HG03571 (cell line): ENCODE measurements around the gene ADM2.

Source experiments
- ATAC-seq: cut with Tn5 transposase; IDR thresholded peaks from one replicate; pipeline ENCODE4 v1.9.1; 2021; ENCODE audit not compliant: unreplicated experiment

Gene ADM2

DNA sequence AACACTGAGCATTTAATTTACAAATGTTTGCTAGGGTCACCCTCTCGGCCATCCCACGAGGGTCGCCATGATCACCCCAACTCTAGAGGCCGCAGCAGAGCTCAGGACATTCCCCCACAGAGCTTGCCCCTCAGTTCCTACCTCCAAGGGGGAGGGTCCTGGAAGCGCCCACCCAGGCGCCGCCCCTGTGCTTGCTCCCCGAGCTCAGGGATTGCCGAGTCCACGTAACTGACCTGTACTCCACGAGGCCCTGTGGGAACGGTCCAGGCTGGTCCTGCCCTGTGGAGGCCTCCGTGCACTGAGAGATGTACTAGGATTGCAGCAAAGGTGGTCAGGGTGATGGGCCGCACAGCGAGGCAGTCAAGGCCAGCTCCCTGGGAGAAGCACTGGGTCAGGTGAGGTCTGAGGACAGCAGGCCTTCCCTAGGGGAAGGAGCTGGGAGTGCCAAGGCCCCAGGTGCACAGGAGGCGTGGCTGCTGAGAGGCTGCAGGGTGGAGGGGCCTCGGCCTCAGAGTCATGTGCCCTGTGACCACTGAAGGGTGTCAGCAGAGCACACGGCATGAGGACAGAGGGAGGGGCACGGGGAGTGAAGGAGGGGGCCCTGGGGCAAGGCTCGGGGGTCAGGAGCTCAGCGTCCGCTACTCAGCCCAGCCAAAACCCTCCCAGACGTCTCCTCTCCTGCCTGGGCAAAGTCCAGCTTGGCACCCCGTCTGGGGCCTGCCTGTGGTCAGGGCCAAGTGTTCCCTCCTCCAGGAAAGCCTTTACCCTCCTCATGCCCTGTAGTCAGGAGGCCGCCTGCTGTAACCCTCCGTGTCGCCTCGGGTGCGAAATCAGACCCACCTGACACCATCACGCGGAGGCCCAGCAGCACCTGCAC lies 2.9 kb downstream of the ADM2 start:
- ATAC-seq: no peak

DNA sequence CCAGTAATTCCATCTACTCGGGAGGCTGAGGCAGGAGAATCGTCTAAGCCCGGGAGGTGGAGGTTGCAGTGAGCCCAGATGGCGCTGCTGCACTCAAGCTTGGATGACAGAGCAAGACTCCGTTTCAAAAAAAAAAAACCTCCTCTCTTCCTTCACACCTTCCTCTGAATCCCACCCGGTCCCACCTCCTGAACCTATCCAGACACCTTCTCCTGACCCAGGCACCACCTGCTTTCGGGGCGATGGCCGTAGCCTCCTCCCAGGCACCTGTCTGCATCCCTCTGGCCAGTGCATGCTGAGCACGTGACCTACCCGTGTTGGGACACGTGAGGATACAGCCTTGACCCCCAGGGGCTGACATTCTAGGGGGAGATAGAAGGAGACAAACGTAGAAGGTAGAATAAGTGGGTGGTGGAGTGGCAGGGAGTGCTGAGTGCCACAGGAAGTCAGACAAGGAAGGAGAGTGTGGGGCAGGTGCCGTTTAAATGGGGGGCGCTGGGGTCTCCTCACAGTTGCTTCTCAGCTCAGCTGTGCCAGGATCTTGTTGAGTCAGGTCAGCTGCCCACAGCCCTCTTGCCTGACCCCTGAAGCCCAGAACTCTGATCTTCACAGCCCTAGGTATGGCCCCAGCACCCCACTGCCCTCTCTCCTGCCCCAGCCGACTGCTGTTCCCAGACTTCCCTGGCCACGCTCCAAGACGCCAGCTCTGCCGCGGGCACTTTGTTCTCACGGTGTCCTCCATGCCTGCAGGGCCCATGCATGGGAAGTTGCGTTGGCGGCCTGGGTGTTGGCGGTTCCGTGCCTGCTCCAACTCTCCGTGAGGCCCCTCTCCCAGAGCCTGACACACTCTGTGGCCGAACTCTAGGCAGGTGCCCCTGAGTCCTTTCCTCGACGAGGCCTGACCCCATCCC lies 4.1 kb downstream of the ADM2 start:
- no peak for ATAC-seq

DNA sequence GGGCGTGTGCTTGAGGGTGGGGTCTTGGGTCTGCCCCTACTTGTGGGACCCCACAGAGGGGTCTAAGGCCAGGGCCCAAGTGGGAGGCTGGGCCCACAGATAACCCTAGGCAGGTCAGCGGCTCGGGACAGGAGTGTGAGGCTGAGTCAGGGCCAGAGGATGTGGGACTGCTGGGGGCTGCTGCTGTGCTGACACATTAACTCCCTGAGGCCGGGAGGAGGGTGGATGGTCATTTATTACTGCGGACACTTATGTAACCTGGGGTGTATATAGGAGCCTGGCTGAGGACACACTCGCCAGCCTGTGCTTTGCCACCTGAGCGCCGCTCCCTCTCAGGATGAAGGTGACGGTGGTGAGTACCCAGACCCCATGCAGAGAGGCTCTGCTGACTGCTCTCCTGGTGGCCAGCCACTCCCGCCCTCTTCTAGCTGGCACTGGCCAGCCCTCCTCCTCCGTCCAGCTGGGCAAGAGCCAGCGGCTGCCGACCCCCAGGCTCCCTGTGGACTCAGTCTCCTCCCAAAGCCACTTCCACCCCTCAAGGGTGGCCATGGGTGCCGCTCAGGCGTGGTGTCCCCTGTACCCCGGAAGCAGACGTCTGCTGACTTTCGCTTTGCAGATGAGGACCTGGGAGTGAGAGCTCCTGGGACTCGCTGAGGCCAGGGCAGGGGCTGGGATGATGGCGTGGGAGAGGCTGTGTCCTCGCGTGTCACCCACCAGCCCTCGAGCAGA lies 5.4 kb downstream of the ADM2 start, which contains the start of gene MIOX:
MIOX (plus strand) TSS at position 299 of the 729 bp plus-strand sequence; CDS start at position 338, 39 bp downstream.
- no peak for ATAC-seq

DNA sequence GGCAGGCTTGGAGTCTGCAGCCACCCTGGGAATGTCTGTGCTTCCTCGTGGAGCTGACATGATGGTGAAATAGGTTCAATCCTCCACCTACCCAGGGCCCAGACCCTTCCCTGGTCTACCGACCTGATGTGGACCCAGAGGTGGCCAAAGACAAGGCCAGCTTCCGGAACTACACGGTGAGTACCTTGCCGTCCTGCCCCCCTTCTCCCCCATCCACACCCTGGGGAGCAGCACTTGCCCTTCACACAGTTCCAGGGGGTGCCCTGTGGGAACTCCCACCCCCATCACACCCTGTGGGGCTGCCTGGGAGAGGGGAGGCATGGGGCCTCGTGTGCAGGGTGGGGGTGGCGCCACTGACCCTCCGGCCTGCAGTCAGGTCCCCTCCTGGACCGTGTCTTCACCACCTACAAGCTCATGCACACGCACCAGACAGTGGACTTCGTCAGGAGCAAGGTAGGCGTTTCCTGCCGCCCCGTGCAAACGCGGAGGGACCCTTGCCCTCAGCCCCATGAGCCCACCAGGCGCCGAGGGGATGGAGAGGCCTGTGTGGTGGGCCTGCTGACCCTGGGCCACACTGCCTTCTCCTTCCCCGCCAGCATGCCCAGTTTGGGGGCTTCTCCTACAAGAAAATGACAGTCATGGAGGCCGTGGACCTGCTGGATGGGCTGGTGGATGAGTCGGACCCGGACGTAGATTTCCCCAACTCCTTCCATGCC lies 6.1 kb downstream of the ADM2 start:
- no peak for ATAC-seq

DNA sequence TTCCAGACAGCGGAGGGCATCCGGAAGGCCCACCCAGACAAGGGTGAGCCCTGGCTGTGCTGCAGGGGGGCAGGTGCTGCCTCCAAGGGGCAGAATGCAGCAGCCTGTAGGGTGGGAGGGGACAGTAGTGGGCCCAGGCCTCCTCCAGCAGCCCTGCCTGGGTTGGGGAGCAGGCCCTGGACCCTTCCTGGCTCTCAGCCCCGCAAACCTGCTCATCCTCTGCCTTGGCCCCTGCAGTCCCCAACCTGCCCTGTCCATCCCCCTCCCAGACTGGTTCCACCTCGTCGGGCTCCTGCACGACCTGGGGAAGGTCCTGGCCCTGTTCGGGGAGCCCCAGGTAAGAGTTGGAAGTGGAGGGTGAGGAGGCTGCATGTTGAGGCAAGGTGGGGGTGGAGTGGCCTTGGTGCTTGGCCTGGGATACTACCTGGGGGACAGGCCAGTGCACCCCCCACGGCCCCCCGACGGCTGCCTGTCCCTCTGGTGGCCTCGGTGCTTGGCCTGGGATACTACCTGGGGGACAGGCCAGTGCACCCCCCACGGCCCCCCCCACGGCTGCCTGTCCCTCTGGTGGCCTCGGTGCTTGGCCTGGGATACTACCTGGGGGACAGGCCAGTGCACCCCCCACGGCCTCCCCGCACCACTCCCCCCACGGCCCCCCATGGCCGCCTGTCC lies 6.8 kb downstream of the ADM2 start:
- no peak for ATAC-seq

DNA sequence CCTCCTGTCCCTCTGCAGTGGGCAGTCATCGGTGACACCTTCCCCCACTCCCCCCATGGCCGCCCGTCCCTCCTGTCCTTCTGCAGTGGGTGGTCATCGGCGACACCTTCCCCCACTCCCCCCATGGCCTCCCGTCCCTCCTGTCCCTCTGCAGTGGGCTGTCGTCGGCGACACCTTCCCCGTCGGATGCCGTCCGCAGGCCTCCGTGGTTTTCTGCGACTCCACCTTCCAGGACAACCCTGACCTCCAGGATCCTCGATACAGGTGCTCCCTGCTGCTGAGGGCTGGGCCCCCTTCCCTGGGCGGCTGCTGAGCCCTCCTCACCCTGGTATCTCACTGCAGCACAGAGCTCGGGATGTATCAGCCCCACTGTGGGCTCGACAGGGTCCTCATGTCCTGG lies 7.5 kb downstream of the ADM2 start:
- no peak for ATAC-seq

DNA sequence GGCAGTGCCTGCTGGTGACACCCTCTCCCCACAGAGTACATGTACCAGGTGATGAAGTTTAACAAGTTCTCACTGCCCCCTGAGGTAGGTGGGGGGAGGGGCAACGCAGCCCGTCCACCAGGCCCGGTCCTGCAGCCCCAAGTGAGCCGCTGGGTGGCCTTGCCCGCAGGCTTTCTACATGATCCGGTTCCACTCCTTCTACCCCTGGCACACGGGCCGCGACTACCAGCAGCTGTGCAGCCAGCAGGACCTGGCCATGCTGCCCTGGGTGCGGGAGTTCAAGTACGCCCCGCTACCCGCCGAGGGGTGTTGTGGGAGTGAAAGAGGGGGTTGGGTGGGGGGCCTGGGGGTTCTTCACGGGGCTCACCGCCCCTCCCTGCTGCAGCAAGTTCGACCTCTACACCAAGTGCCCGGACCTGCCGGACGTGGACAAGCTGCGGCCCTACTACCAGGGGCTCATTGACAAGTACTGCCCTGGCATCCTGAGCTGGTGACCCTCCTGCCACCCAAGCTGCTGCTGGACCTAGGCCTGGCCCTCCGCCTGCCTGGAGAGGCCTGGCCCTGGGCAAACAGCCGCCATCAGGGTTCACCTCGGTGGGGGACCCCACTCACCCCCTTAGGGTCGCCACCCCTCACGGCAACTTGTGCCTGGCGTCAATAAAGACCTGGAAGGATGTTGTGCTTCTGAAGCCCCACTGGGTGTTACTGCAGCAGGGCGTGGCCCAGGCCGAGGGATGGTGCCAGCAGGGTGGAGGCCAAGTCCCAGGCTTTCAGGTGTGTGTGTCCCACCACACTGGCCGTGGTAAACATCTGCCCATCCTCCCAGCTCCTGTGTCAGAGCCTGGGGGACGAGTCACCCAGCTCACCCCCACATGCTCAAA lies 8.3 kb downstream of the ADM2 start:
- ATAC-seq: no peak

DNA sequence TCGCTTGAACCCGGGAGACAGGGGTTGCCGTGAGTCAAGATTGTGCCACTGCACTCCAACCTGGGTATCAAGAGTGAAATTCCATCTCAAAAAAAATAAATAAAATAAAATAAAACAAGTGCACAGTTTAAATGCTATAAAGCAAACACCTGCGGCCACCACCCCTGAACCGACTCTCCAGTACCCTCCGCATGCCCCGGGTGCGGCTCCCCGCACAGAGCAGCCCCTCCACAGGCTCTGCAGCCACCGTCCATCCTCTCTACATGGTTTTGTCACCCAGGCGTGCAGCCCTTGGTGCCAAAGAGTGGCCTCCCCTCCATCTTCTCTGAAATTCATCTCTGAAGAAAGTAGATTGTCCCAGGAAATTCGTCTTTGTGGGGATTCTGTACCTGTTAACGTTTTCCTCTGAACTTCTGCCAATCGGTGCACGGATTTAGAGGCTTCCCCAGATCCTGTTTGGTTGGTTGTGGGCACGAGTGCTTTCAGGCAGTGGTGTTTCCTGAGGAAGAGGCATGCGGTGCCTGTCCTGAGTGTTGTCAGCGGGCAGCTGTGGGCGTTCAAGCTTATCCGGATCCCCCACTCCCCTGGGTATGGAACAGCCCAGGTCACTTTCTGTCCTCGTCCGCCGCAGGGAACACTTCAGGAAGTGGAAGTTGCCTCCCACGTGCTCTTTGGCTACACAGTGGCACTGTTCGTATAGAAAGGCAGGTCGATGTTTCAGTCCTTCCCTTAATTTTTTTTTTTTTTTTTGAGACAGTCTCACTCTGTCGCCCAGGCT lies 9.4 kb downstream of the ADM2 start:
- ATAC-seq: no peak

DNA sequence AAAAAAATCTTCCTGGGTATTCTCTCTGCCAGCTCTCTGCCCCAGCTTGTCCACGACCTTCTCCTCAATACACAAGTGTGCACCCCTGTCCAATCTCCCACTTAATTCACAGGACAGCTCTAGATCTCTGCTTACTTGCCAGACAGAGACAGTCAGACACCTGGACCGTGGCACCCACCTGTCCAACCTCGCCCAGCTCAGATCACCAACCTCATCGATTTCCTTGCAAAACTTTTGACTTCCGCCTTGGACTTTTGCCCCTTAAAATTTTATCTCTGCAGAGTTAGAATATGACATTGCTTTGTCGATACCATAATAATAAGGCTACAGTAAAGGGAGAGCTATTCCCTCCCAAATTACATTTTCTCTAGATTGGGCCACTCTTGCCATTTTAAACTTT lies 15.8 kb downstream of the ADM2 start:
- no peak for ATAC-seq

DNA sequence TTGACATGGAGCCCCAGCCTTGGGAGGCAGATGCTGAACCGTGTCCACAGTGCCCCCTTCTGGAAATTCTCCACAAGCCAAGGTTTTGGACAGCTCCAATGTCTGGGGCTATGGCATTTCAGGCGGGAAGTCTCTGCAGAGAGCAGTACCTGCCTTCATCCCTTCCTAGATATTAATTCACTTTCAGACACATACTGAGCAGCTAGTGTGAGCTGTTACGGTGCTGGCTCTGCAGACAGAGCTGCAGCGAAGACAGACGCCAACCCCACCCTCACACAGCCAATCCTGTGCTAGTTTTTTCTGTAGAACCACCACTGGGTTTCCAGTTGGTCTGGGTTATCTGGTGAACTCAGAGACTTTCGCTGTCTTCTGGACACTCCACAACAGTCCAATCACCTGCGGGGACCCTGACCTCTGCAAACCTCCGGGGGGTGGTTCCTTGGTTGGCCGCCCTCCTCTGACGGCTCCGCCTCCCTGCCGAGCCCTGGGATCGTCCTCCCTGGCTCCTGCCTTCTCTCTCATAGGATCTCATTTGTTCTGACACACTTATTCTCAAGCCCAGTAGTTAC lies 17.1 kb downstream of the ADM2 start:
- ATAC-seq: no peak

DNA sequence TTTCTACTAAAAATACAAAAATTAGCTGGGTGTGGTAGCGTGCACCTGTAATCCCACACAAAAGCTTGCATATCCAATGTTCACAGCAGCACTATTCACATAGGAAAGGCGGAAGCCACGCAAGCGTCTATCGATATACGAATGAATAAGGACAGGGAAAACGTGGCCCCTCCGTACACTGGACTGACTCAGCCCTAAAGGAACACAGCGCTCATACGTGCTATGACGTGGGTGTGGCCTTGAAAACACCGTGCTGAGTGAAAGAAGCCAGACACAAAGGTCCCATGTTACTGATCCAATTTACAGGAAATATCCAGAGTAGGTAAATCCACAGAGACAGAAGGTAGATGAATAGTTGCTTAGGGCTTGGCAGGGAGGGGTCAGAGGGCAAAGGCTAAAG lies 19.1 kb downstream of the ADM2 start:
- ATAC-seq: no peak

DNA sequence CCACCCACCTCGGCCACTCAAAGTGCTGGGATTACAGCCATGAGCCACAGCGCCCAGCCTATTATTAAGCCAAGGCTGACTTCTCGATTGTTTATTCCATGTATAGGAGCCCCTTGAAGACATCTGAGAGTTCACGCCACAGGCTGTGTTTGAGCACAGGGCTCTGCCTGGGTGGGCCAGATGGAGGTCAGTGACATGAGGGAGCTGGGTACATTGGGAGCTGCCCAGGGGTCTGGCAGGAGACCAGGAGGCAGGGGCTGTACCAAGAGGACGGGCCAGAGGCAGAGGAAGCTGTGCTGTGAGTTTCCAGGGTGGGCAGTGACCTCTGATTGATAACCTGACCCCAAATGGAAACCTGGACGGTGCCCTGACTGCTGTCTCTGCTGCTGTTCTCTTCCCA lies 20.8 kb downstream of the ADM2 start:
- ATAC-seq: no peak

DNA sequence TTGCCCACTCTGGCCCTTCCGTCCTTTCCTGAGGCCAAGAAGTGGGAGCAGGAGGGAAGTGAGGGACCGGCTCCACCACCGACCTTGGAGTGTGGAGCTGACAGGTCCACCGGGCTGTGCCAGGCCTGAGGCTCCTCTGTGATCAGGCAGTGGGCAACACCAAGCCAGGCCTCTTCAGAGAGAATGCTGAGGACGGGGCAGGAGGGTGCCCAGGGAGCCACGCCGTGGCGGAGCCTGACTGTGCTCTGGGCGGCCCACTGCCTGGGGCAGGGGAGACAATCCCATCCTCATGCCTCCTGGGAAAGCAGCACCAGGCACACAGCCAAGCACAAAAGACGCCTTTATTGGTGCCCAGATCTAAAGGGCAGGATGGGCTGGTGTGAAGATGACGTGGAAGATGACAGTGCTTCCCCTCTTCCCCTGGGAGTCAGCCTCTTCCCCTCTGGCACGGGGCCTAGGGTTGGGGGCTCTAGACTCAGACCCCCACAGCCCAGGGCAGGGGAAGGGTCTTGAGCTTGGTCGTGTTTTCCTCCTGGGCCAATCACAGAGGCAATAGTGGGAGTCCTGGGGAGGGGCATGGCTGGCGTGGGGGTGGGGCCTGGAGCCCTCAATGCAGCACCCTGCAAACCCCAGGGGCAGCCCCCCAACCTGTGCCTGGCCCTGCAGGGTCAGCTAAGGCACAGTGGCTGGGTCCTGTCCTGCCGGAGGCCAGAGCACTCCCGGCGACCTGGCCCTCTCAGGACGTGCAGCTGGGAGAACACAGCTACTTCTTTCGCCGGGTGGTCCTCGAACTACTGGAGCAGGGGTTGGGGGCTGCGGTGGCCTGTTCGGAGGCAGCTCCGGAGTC lies 21.5 kb downstream of the ADM2 start:
- ATAC-seq: no peak

DNA sequence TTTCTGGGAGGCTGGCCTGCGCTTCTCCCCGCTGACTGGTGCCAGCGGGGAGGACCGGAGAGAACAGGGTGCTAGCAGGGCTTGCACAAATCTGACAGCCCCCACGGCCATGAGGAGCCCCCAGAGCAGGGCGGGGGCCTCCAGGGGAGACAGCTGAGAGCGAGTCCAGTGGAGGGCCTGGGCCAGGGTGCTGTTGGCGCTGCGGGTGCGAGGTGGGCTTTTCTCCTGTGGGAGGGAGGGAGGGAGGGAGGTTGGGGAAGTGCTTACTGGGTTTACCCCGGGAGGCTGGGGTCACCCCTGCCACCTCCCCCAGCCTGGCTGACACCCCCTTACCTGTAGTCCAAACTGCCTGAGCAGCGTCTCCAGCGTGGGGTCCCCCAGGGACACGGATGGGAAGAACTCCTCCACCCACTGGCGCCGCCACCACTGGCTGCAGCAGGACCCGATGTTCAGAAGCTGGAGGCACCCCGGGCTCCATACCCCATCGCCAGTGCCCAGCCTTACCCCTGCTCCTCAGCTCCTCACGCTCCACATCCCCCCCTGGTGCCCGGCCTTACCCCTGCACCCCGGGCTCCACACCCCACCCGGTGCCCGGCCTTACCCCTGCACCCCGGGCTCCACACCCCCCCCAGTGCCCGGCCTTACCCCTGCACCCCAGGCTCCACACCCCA lies 22.3 kb downstream of the ADM2 start:
- no peak for ATAC-seq

DNA sequence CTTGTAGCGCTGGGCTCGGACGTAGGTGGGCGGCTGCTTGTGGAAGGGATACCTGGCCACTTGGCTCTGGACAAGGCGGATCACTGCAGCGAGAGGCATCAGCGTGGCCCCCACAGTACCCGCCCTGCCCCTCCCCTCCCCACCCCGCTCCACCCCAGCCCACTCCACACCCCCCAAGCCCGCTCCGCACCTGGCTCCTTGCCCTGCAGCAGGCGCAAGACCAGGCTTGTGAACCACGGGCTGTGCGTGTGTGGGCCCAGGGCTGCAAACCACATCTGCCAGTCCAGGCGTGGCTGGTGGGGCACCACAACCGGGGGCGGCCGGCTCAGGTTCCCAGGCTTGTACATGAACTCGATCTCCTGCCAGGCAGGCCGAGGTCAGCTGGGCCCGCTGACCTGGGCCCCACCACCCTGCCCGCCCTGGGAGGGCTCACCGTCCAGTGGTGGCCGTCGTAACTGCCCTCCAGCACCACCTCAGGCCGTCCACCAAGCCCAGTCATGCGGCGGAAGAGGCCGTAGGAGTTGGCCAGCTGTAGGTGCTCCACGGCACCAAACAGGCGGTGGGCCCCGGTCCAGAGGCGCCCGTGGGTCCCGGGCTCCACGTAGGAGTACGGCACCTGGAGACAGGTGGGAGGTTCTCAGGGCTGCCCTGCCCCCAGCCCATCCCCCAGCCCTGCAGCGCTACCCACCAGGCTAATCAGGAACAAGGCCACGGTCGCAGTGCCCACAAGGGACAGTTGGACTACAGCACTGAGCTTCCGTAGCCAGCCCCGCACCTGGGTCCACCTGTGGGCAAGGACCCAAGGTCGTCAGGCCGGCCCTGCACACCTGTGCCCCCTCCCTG lies 23.2 kb downstream of the ADM2 start:
- ATAC-seq: no peak
